Activated CD8-positive, alpha-beta memory T cell treated with anti-CD3 and anti-CD28 coated beads for 36 hours (primary cell): Measurements from ENCODE around the gene CDIP1. TPM values are rescaled to one million over a fixed set of nuclear protein-coding genes. Genes with fewer than 3 reads are reported as not detected.

Experiments used
- CTCF ChIA-PET: fragments of 350-600 bp; sonication (Branson Sonifier 250); formaldehyde crosslinking; loops from one replicate; lab custom pipeline; 2021; ENCODE audit warnings: antibody characterized with exemption; lab: Charles Lee
- POLR2A ChIA-PET: fragments of 350-600 bp; sonication (Branson Sonifier 250); formaldehyde crosslinking; loops from one replicate; lab custom pipeline; 2021; ENCODE audit warnings: antibody characterized with exemption; lab: Charles Lee
- total RNA-seq, 2 experiments: library from RNA; stranded (reverse); gene quantifications; one replicate each; pipeline ENCODE4 v1.2.3, GENCODE V29; 2021

Gene CDIP1
- total RNA-seq, 2 experiments from 2014 or later: 38.7 to 39.3 TPM

- ChIA-PET CTCF (interaction anchor here (0.6 to 8.5 kb wide), 13 partner anchors 7 to 128 kb away, joined by 3 to 40 read pairs (median 3); partner anchors contain the start of genes CDIP1 and MGRN1), POLR2A (interaction anchor here (0.7 to 0.9 kb wide), 2 partner anchors 41 to 78 kb away, joined by 3 to 11 read pairs; no protein-coding TSS in a partner anchor)
Measured at GRCh38 chr16:4507588-4508345, 30.8 kb downstream of the CDIP1 start.

GRCh38 chr16:4506450-4506849, 32.1 kb downstream of the CDIP1 start:
- CTCF ChIA-PET: interaction anchor here (0.8 to 8.5 kb wide), 15 partner anchors 8 to 220 kb away, joined by 3 to 40 read pairs (median 4); partner anchors contain the start of gene CDIP1
- POLR2A ChIA-PET: interaction anchor here (1.0 kb wide), 1 partner anchor 30 kb away, joined by 3 read pairs; no protein-coding TSS in a partner anchor

- CTCF ChIA-PET: interaction anchor here (0.6 to 8.5 kb wide), 14 partner anchors 9 to 193 kb away, joined by 3 to 40 read pairs (median 5); partner anchors contain the start of genes CDIP1 and HMOX2
Measured at GRCh38 chr16:4505356-4506147, 33.0 kb downstream of the CDIP1 start.

GRCh38 chr16:4501071-4501478, 37.5 kb downstream of the CDIP1 start:
- ChIA-PET POLR2A (no interaction called here), CTCF (interaction anchor here (0.6 to 1.1 kb wide), 3 partner anchors 14 to 84 kb away, joined by 3 read pairs; no protein-coding TSS in a partner anchor)

More at GRCh38 chr16:4505356-4506147, 33.0 kb downstream of the CDIP1 start:
- POLR2A ChIA-PET: interaction anchor here (0.5 to 1.4 kb wide), 8 partner anchors 9 to 254 kb away, joined by 3 to 8 read pairs (median 3); partner anchors contain the start of genes HMOX2 and NMRAL1

- POLR2A ChIA-PET: no interaction called here
Measured at GRCh38 chr16:4500272-4500671, 38.3 kb downstream of the CDIP1 start.

GRCh38 chr16:4499196-4499555, 39.4 kb downstream of the CDIP1 start:
- ChIA-PET CTCF (interaction anchor here (0.9 to 1.5 kb wide), 3 partner anchors 10 to 49 kb away, joined by 3 to 6 read pairs (median 3); no protein-coding TSS in a partner anchor), POLR2A (interaction anchor here (0.5 to 1.3 kb wide), 2 partner anchors 9 to 47 kb away, joined by 4 to 12 read pairs; no protein-coding TSS in a partner anchor)

More at GRCh38 chr16:4500272-4500671, 38.3 kb downstream of the CDIP1 start:
- CTCF ChIA-PET: interaction anchor here (0.7 to 1.5 kb wide), 5 partner anchors 14 to 85 kb away, joined by 3 to 6 read pairs (median 3); partner anchors contain the start of gene HMOX2

- ChIA-PET POLR2A (interaction anchor here (1.3 kb wide), 1 partner anchor 9 kb away, joined by 4 read pairs; no protein-coding TSS in a partner anchor), CTCF (interaction anchor here (0.9 kb wide), 1 partner anchor 12 kb away, joined by 3 read pairs; no protein-coding TSS in a partner anchor)
Measured at GRCh38 chr16:4498546-4499195, 39.9 kb downstream of the CDIP1 start.

- ChIA-PET CTCF (interaction anchor here (0.9 to 1.4 kb wide), 3 partner anchors 8 to 20 kb away, joined by 4 to 5 read pairs (median 5); partner anchors contain the start of gene HMOX2), POLR2A (no interaction called here)
Measured at GRCh38 chr16:4496305-4496704, 42.3 kb downstream of the CDIP1 start.

GRCh38 chr16:4495766-4496165, 42.8 kb downstream of the CDIP1 start:
- POLR2A ChIA-PET: no interaction called here
- CTCF ChIA-PET: interaction anchor here (0.9 kb wide), 1 partner anchor 9 kb away, joined by 4 read pairs; no protein-coding TSS in a partner anchor

- CTCF ChIA-PET: no interaction called here
- POLR2A ChIA-PET: interaction anchor here (1.2 kb wide), 1 partner anchor 19 kb away, joined by 3 read pairs; the partner anchor contains the start of gene HMOX2
Measured at GRCh38 chr16:4494746-4495490, 43.7 kb downstream of the CDIP1 start.

GRCh38 chr16:4491898-4492297, 46.7 kb downstream of the CDIP1 start:
- POLR2A ChIA-PET: interaction anchor here (1.1 kb wide), 1 partner anchor 13 kb away, joined by 3 read pairs; no protein-coding TSS in a partner anchor
- CTCF ChIA-PET: no interaction called here

GRCh38 chr16:4489030-4489429, 49.5 kb downstream of the CDIP1 start:
- POLR2A ChIA-PET: interaction anchor here (0.5 to 1.9 kb wide), 3 partner anchors 10 to 24 kb away, joined by 3 to 4 read pairs (median 4); no protein-coding TSS in a partner anchor

GRCh38 chr16:4488499-4488967, 50.0 kb downstream of the CDIP1 start:
- ChIA-PET CTCF (interaction anchor here (1.0 to 5.5 kb wide), 3 partner anchors 11 to 60 kb away, joined by 3 to 36 read pairs (median 4); partner anchors contain the start of genes HMOX2 and NMRAL1), POLR2A (interaction anchor here (0.6 to 0.7 kb wide), 3 partner anchors 11 to 247 kb away, joined by 4 to 11 read pairs (median 7); partner anchors contain the start of gene SRL)

More at GRCh38 chr16:4489030-4489429, 49.5 kb downstream of the CDIP1 start:
- CTCF ChIA-PET: interaction anchor here (0.7 to 5.5 kb wide), 4 partner anchors 10 to 28 kb away, joined by 3 to 36 read pairs (median 3); partner anchors contain the start of genes HMOX2 and NMRAL1

GRCh38 chr16:4487955-4488498, 50.5 kb downstream of the CDIP1 start:
- POLR2A ChIA-PET: interaction anchor here (0.6 to 0.9 kb wide), 5 partner anchors 10 to 246 kb away, joined by 4 to 11 read pairs (median 7); partner anchors contain the start of gene SRL
- CTCF ChIA-PET: interaction anchor here (0.6 to 5.5 kb wide), 3 partner anchors 12 to 78 kb away, joined by 3 to 36 read pairs (median 4); partner anchors contain the start of genes HMOX2 and NMRAL1

GRCh38 chr16:4486126-4486893, 52.3 kb downstream of the CDIP1 start:
- ChIA-PET CTCF (interaction anchor here (0.7 to 5.5 kb wide), 3 partner anchors 10 to 24 kb away, joined by 3 to 36 read pairs (median 3); partner anchors contain the start of genes HMOX2 and NMRAL1), POLR2A (interaction anchor here (1.3 kb wide), 1 partner anchor 10 kb away, joined by 3 read pairs; no protein-coding TSS in a partner anchor)
